Stimulated activated CD4-positive, alpha-beta T cell treated with anti-CD3 and anti-CD28 coated beads, Interleukin-4, amount 100 ng/mL, for 48 hours (primary cell): ENCODE data around the gene ZNF219.

Experiments used
- DNase-seq, 2 donors: peaks; one replicate each; pipeline ENCODE4 v3.0.0-alpha.2; 2020; ENCODE audit warnings: low read depth in 2 of 2

ZNF219 gene

DNA sequence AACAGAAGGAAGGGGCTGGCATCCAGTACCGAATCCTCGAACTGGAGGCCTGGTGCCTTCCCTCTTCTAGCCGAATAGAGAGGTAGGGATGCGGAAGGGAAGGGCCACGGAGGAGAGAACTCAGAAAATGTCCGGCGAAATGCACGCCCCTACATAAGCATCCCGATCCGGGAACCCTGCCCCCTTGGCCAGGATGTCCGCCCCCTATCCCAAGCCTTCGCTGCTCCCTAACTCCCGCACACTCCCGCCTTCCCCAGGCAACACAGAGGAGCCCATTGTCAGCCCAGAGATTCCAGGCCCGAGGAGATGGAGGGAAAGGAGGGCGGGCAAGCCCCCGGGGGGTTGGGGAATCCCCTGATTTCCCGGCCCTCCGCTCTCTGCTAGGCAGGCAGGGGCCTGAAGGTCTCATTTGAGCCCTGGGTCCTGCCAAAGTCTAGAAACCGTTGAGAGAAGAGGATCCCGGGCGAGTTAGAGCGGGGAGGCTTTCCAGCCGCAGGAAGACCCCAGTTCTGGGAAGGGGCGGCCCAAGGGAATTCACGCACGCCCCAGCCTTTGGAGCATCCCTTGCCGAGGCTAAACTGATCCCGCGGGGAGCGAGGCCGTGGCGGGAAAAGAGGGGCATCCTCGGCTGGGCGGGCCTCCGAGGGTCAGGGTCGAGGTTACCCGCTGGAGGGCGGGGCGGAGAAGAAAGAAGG is 28.9 kb downstream of the ZNF219 start:
- no peak for DNase-seq

DNA sequence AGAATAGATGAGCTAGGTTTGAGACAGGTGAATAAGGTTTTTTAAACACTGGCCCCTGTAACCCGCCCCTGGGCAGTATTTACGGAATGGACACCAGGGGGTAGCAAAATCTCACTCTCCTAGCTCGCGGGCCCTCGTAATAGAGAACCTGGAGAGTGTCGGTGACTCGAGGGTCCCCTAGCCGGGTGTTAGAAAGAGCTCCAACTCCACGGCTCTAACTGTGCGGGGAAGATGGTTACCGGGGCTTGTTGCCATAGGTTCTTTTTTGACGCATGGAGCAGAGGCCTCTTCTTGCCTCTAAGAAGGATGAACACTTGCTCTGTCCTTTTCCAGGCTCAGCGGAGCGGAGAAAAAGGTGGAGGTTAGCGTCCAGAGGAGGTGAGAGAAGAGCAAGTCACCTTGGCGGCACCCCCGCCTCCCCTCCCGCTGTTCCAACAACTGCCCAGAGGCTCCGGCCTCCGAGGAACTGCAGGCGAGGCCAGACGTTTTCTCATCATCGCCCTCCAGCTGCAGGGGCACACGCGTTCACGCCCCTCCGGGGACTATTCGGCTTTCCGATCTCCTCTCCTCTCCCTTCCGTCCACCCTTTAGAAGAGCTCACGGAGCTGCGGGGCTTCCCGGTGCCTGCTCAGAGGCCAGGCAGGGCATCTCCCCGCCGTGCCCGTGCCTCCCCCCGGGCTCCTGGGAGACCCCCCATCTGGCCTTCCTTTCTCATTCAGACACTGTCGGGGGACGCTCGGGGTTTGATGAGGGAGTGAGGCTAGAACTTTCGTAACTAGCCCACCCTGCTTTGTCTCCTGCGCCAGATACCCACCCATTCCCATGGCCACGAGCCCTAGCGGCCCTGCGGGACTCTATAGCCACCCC is 29.7 kb downstream of the ZNF219 start:
- no peak for DNase-seq

GRCh38 chr14:21066882-21067502 is 31.5 kb downstream of the ZNF219 start:
- no peak for DNase-seq

DNA sequence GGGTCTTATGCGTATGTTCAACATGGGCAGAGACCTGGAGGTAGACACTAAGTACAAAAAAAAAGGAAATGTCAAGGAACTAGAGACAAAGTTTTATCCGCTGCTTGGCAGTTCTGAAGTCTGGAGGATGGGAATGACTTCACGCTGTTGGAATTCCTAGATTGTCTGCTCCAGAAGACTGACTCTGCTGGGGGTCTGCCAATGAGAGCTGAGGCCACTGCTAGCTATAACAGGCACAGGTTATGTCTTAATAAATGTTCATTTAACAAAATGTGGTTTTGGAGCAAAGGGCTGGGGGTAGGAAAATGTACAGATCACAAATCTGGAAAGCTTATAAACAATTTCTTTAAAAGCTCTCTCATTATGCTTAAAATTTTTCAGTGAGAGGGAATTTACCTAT is 35.0 kb downstream of the ZNF219 start:
- no peak for DNase-seq

DNA sequence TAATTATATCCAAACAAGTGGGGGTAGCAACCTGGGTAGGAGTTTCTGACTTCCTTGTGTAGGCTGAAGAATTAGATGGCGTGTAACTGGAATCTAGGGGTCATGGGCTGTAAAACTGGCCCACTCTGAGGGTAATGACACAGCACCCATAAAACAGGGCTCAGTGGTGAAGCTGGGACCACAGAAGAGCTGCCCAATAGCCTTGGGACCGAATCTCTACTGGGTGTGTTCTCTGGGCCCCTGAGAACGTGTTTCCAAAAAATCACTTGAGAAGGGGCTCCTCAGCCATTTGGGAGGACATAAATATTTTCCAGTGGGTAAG is 37.1 kb downstream of the ZNF219 start:
- DNase-seq: no peak

DNA sequence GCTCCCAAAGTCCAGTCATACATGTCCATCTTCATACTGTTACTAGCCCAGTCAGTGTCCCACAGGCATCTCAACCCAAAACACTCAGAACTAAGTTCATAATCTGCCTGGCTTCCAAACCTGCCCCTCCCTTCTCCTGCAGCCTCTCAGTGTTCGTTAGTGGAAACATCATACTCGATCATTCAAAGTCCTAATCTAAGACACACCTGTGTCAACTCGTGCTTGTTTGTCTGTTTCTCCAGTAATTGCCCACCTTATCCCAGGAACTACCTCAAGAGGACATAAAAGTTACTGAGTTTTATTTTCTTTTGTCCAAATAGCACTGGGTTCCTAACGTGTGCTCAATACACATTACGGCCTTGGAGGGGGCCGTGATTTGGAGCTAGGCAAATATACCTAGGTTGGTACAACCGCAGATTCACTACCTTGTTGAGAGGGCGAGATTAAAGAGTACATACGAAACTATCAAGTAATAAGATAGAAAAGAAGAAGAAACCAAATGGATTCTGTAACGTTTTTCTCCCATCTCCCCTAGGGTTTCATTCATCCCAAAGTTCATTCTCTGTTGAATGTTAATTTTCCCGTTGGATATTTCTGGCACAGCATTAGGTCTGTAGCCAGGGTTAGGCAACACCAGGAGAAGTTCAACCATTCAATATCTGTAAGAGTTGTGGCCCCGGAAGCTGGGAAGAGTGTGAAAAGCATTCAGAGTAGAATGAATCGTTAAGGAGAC is 37.7 kb downstream of the ZNF219 start:
- DNase-seq: no peak

DNA sequence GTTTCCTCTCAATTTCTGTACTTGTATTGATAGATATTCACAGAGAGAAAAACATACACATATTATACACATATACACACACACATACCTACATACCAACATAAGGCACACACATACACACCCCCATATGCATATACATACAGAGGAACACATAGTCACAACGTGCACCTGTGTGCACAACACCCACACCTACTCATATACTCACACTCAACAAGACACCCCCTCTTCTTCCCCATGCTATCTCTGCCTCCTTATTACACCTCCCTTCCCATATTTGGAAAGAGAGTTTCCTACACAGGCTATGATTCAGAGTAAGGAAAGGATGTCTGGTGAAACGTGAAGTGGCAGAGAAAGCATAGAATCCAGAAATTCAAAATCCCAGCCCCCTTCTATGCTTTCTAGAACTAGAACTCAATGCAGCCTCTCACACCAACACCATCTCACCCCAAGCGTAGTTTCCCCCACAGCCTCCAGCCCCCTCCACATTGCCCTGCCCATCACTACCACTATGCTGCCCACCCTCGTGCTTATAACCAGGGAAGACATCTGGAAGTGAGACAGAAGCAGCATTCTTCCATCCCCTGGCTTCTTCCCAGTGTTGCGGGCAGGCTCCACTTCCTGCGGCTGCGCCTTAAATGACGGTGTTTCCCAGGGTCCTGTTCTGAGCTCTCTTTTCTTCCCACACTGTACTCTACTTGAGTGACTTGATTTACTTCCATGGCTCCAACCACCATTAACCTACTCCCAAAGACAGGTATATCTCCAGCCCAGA is 38.4 kb downstream of the ZNF219 start:
- DNase-seq: no peak

DNA sequence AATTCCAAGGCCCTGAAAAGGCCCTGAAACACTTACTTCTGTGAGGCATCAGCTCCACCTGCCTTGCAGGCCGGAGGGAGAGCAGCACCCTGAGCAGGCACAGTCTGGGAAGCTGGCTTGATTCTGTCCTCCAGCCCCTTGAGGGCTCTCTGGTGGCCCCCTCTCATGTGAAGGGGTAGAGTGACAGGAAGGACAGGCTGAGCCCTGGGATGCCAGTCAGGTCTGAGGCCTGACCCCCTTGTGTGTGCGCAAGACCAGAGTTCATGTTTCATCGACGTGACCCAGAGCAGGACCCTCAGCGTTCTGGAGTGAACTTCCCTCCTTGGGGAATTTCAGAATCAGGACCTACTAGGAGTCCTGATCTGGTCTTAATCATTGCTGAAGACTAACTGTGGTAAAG is 39.6 kb downstream of the ZNF219 start:
- no peak for DNase-seq

- no peak for DNase-seq
These were observed 40.4 kb downstream of the ZNF219 start, which contains the start of gene RNASE8 for GRCh38 chr14:21057803-21058675. RNASE8 (plus strand) TSS chr14:21057822; CDS start chr14:21057893, 71 bp downstream.

DNA sequence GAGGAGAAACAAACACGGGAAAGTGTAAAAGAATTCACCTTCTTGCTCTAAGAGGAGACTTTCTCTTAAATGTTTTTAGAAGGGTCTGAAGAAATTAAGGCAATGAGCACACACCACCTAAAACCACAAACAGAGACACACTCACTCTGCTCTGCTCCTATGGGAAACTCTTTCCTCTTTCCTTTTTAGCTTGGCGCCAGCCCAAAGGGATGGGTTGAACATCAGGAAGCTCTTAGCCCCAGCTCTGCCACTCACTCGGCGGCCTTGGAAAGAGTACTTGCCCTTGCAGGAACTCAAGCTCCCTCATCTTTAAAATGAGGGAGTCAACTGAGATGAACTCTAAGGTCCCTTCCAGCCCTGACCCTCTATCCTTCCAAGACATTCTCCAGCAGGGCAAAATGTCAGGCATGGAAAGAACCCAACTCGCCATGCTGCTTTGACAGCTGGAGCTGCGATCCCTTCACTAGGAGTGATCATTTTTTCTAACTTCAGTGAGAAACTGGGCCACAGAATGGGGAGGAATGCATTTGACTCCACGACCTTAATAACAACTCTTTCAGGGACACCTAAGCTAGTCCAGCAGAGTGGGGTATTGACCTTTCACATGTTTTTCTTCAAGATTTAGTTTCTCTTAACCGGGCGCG is 41.8 kb downstream of the ZNF219 start:
- DNase-seq: no peak

- no peak for DNase-seq
These were observed 42.9 kb downstream of the ZNF219 start for GRCh38 chr14:21055432-21056117.

DNA sequence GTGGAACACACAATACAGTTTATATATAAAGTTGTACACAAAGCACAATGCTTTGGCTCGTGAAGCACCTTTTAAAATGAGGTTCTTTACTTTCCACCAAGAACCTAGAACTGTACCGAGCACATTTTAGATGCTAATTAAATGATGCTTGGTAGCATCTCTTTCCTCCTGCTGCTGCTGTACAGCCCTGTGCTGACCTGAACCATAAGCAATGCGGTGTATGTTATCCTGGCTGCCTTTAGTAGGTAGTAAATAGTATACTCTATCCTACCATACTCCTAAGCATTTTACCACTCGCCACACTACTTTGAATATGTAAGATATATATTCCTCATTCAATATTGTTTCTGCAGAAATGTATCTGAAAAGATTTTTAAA is 43.7 kb downstream of the ZNF219 start:
- DNase-seq: no peak

DNA sequence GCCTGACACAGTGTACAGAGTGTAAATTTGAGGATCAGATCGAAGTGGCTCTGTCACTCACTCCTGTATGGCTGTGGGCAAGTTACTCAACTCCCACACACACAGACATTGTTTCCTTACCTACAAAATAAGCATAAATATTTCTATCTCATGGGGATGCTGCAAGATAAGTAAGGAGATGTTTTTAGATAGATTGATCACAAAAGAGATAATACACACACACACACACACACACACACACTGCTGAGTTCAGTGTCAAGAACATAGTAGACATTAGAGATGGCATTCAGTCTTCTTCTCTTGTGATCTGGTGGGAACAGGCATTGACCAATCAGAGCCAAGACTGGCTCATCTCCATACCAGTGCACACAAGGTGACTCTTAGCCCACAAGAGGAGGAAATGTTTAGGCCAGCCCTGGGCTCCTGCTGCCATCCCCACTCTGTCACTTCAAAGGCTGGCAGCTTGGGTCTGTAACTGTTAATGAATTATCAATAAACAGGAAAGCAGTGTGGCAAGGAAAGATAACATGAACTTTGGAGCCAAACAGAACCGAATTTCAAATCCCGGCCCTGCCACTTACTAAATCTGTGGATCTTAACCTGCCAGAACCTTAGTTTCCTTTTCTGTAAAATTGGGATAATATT is 44.2 kb downstream of the ZNF219 start:
- DNase-seq: no peak

DNA sequence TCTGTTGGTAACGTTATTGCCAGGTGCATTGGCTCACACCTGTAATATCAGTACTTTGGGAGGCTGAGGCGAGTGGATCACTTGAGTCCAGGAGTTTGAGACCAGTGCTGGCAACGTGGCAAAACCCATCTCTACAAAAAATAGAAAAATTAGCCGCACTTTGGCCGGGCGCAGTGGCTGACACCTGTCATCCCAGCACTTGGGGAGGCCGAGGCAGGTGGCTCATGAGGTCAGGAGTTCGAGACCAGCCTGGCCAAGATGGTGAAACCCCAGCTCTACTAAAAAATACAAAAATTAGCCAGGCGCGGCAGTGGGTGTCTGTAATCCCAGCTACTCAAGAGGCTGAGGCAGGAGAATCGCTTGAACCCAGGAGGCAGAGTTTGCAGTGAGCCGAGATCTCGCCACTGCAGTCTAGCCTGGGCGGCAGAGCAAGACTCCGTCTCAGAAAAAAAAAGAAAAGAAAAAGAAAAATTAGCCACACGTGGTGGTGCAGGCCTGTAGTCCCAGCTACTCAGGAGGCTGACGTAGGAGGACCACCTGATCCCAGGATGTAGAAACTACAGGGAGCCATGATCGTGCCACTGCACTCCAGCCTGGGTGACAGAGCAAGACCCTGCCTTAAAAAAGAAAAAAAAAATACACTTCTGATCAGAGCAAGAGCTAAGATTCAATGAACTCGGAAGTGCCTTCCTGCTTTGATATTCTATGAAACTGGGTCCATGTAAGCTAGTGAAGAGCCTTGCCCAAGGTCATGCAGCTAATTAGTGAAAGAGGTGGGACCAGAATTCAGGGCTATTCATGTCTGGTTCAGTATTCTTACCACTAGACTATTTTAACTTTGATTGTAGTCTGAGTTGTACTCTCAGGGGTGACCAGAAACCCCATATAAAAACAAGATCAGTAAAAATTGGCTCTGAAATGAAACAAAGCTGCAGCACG is 45.0 kb downstream of the ZNF219 start:
- no peak for DNase-seq

- DNase-seq: no peak
These were observed 47.9 kb downstream of the ZNF219 start for GRCh38 chr14:21050597-21050996.

GRCh38 chr14:21049271-21049673 is 49.2 kb downstream of the ZNF219 start:
- DNase-seq: no peak

DNA sequence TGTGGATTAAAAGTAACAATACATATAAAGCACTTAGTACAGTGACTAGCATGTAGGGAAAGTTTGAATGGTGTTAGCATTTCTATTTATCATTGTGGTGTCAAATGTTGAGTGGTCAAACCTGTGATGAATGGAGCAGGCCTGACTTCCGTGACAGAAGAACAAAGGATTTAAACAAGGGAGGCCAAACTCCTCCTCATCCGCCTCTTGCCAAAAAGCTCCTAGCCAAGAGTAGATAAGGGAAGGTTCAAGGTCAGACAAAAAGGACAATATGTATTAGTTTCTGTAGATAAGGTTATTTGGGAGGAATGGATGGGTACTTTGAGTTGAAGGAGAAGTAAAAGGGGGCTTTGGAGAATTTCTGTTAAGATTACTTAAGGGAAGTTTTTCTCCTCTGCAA is 49.8 kb downstream of the ZNF219 start:
- DNase-seq: no peak

GRCh38 chr14:21047378-21047781 is 51.1 kb downstream of the ZNF219 start:
- DNase-seq: no peak
